ENCODE measurements around the gene WDFY3. TPM values are rescaled to one million over a fixed set of nuclear protein-coding genes. Genes with fewer than 3 reads are reported as not detected.

Gene WDFY3
- polyA plus RNA-seq, 2 of the 4 experiments (the other 2 are of a cell fraction), result 6.6 to 25.1 TPM

GRCh38 chr4:84722720-84723119, 243.8 kb downstream of the WDFY3 start:
- no peak for DNase-seq (ENCODE audit: low read depth in 1 of 2, low spot score in 1 of 2)
- TF ChIP-seq, protein P1, sequence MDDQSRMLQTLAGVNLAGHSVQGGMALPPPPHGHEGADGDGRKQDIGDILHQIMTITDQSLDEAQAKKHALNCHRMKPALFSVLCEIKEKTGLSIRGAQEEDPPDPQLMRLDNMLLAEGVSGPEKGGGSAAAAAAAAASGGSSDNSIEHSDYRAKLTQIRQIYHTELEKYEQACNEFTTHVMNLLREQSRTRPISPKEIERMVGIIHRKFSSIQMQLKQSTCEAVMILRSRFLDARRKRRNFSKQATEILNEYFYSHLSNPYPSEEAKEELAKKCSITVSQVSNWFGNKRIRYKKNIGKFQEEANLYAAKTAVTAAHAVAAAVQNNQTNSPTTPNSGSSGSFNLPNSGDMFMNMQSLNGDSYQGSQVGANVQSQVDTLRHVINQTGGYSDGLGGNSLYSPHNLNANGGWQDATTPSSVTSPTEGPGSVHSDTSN (IDR thresholded peaks at IDR 0.05), result no peak
- TF ChIP-seq BCL3 (IDR thresholded peaks at IDR 0.05), result no peak
- no peak for TF ChIP-seq ZFP36 (IDR thresholded peaks at IDR 0.05; ENCODE audit: borderline replicate concordance, partially characterized antibody)
- H3K4me2 ChIP-seq, result no peak overlapping the region
- H3K4me3 ChIP-seq, result no peak overlapping the region
- FAIRE-seq, result no peak
- ATAC-seq, result no peak
- 100% methylated on average over 1 of the region's 1 CpG for WGBS (ENCODE audit: missing lambda C conversion rate)
- H3K4me1 ChIP-seq, result no peaks in the 10 kb centered on the region
- no peak overlapping the region for H3K27ac ChIP-seq
- ChIA-PET POLR2A (no interaction called here), CTCF (interaction anchor here (0.6 kb wide), 1 partner anchor 55 kb away, joined by 3 read pairs; no protein-coding TSS in a partner anchor)
- no peaks in the 10 kb centered on the region for H3K9me3 ChIP-seq

DNA sequence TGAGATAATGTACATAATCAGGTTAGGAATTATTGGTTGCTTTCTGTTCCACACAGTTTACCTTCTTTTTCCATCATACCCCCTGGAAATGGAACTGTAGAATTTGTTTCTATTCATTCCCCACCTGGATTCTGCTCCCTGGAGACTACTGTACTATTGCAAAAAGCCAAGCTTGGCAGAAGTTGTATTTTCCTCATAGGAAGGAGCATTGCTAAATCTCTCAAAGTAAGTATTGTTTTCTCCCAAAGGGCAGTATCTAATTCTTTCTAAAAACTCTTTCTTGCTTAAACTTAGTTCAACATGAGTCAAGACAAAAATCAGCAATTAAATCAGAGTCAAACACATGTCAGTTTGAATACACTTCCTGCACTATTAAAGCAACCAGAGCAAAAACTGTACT, 247.4 kb downstream of the WDFY3 start:
- H3K9me3 ChIP-seq, result no peaks in the 10 kb centered on the region
- no peak overlapping the region for H3K4me3 ChIP-seq
- CTCF ChIA-PET, result no interaction called here
- H3K27ac ChIP-seq, result no peak overlapping the region
- no peaks in the 10 kb centered on the region for H3K4me1 ChIP-seq
- ATAC-seq, result no peak
- no peak for FAIRE-seq
- POLR2A ChIA-PET, result no interaction called here
- no peak overlapping the region for H3K4me2 ChIP-seq
- no peak for TF ChIP-seq RAD21 (conservative IDR thresholded peaks at IDR 0.05 in 1 of 2, IDR thresholded peaks at IDR 0.05 in 1 of 2)
- TF ChIP-seq ZNF302 (CRISPR knock-in tag; IDR thresholded peaks at IDR 0.05), result no peak
- no peak for TF ChIP-seq HEYL (CRISPR knock-in tag; IDR thresholded peaks at IDR 0.05)
- TF ChIP-seq, protein P2, sequence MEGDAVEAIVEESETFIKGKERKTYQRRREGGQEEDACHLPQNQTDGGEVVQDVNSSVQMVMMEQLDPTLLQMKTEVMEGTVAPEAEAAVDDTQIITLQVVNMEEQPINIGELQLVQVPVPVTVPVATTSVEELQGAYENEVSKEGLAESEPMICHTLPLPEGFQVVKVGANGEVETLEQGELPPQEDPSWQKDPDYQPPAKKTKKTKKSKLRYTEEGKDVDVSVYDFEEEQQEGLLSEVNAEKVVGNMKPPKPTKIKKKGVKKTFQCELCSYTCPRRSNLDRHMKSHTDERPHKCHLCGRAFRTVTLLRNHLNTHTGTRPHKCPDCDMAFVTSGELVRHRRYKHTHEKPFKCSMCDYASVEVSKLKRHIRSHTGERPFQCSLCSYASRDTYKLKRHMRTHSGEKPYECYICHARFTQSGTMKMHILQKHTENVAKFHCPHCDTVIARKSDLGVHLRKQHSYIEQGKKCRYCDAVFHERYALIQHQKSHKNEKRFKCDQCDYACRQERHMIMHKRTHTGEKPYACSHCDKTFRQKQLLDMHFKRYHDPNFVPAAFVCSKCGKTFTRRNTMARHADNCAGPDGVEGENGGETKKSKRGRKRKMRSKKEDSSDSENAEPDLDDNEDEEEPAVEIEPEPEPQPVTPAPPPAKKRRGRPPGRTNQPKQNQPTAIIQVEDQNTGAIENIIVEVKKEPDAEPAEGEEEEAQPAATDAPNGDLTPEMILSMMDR (IDR thresholded peaks at IDR 0.05), result no peak
- TF ChIP-seq, protein P3, sequence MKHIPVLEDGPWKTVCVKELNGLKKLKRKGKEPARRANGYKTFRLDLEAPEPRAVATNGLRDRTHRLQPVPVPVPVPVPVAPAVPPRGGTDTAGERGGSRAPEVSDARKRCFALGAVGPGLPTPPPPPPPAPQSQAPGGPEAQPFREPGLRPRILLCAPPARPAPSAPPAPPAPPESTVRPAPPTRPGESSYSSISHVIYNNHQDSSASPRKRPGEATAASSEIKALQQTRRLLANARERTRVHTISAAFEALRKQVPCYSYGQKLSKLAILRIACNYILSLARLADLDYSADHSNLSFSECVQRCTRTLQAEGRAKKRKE (CRISPR knock-in tag; IDR thresholded peaks at IDR 0.05; ENCODE audit: low read depth), result no peak
- no peak for TF ChIP-seq GATA3 (IDR thresholded peaks at IDR 0.05; ENCODE audit: borderline replicate concordance)
- TF ChIP-seq POLR2A (IDR thresholded peaks at IDR 0.05; ENCODE audit: low read length), result no peak
- no peak for TF ChIP-seq MAX (IDR thresholded peaks at IDR 0.05)
- no peak for DNase-seq (ENCODE audit: low read depth in 1 of 2, low spot score in 1 of 2)

DNA sequence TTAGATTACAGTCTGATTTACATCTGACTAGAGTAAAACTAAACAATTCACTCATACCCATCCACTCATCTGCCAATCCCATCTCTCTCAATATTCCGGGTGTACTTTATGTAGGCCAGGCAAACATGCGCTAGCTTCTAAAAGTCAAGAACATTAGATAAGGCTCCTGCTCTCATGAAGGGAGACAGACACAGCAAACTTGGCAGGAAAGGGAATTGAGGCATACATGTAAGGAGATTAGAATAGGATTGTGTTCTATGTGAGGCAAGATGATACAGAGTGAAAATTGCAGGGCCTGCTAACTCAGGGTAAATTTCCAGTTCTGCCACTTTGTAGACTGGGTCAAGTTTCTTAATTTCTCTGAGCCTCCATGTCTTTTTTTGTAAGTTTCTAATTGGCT, 247.8 kb downstream of the WDFY3 start:
- H3K4me1 ChIP-seq, result no peaks in the 10 kb centered on the region
- CTCF ChIA-PET, result interaction anchor here (1.2 kb wide), 1 partner anchor 140 kb away, joined by 3 read pairs; no protein-coding TSS in a partner anchor
- WGBS (ENCODE audit: missing lambda C conversion rate), result 96% methylated on average over 2 of the region's 2 CpGs
- FAIRE-seq, result no peak
- no peak for DNase-seq (ENCODE audit: low read depth in 1 of 2, low spot score in 1 of 2)
- no peak for ATAC-seq
- no peak overlapping the region for H3K27ac ChIP-seq
- POLR2A ChIA-PET, result no interaction called here
- no peak overlapping the region for H3K4me2 ChIP-seq
- TF ChIP-seq RFX5 (IDR thresholded peaks at IDR 0.05) (no peak), ZFP36 (IDR thresholded peaks at IDR 0.05; ENCODE audit: borderline replicate concordance, partially characterized antibody) (no peak), ZSCAN20 (CRISPR knock-in tag; IDR thresholded peaks at IDR 0.05) (no peak), HOXB13 (CRISPR knock-in tag; IDR thresholded peaks at IDR 0.05; ENCODE audit: low read depth) (no peak), RARB (CRISPR knock-in tag; IDR thresholded peaks at IDR 0.05) (no peak), MAFK (IDR thresholded peaks at IDR 0.05; ENCODE audit: partially characterized antibody) (no peak), POLR2AphosphoS2 (conservative IDR thresholded peaks at IDR 0.05; ENCODE audit: low read length) (no peak), FOSL2 (IDR thresholded peaks at IDR 0.05) (no peak), FOSL2 (CRISPR knock-in tag; IDR thresholded peaks at IDR 0.05) (no peak)
- no peak overlapping the region for H3K4me3 ChIP-seq
- no peaks in the 10 kb centered on the region for H3K9me3 ChIP-seq
